Urinary bladder (tissue), 4 donors: ENCODE measurements around the gene TIMP3. TPM values are rescaled to one million over a fixed set of nuclear protein-coding genes. Genes with fewer than 3 reads are reported as not detected.

ENCODE experiments used
- DNase-seq: peaks from one replicate; pipeline ENCODE4 v3.0.0-alpha.2; 2015; ENCODE audit errors: extremely low spot score
- H3K27ac ChIP-seq: one replicate; pipeline ENCODE4 v1.5.1; 2013; ENCODE audit warnings: low read depth, mild to moderate bottlenecking, moderate library complexity
- H3K36me3 ChIP-seq: one replicate; pipeline ENCODE4 v1.6.1; 2013; ENCODE audit warnings: mild to moderate bottlenecking, moderate library complexity; ENCODE audit not compliant: insufficient read depth
- H3K4me1 ChIP-seq: one replicate; pipeline ENCODE4 v1.6.1; 2013; ENCODE audit warnings: mild to moderate bottlenecking, moderate library complexity; ENCODE audit not compliant: insufficient read depth
- H3K4me3 ChIP-seq: one replicate; pipeline ENCODE4 v1.5.1; 2013; ENCODE audit warnings: low read depth, low read length
- WGBS: extraction: QIAGEN DNeasy Blood & Tissue Kit; methylation state at CpG from one replicate; pipeline ENCODE4 v1.1.7; 2013; 5-methylcytosine and 5-hydroxymethylcytosine counted together
- polyA plus RNA-seq: library from polyadenylated mRNA; stranded (reverse); fragments of 200-250 nt; gene quantifications from one replicate; pipeline ENCODE4 v1.2.3, GENCODE V29; 2013
- total RNA-seq: library from RNA; depleted of rRNA; stranded (reverse); fragments of >200 nt; gene quantifications from one replicate; pipeline ENCODE4 v1.2.3, GENCODE V29; 2014
- donor health status: healthy with polysubstance abuse.
- donor health status: healthy.

Gene TIMP3
- total and polyA plus RNA-seq, 2 donors, result 212 to 217 TPM

GRCh38 chr22:32771756-32772155 lies 29.7 kb upstream of the TIMP3 start:
- H3K4me3 ChIP-seq, result no peak overlapping the region
- H3K27ac ChIP-seq, result no peak overlapping the region
- no peak for DNase-seq
- WGBS, result 49% methylated on average over 4 of the region's 4 CpGs
- no peaks in the 10 kb centered on the region for H3K36me3 ChIP-seq
- H3K4me1 ChIP-seq, result no peaks in the 10 kb centered on the region

GRCh38 chr22:32775957-32776356 lies 25.5 kb upstream of the TIMP3 start:
- H3K36me3 ChIP-seq, result no peaks in the 10 kb centered on the region
- 78% methylated on average over 6 of the region's 6 CpGs for WGBS
- H3K27ac ChIP-seq, result no peak overlapping the region
- DNase-seq, result no peak
- no peaks in the 10 kb centered on the region for H3K4me1 ChIP-seq
- H3K4me3 ChIP-seq, result no peak overlapping the region

GRCh38 chr22:32776397-32776796 lies 25.1 kb upstream of the TIMP3 start:
- Histone ChIP-seq H3K4me3 (no peak overlapping the region), H3K27ac (no peak overlapping the region), H3K36me3 (no peaks in the 10 kb centered on the region), H3K4me1 (no peaks in the 10 kb centered on the region)
- WGBS, result 94% methylated on average over 4 of the region's 4 CpGs
- DNase-seq, result no peak

GRCh38 chr22:32776802-32777201 lies 24.7 kb upstream of the TIMP3 start:
- no peaks in the 10 kb centered on the region for H3K36me3 ChIP-seq
- no peaks in the 10 kb centered on the region for H3K4me1 ChIP-seq
- no peak overlapping the region for H3K27ac ChIP-seq
- H3K4me3 ChIP-seq, result no peak overlapping the region
- DNase-seq, result no peak
- 76% methylated on average over 7 of the region's 7 CpGs for WGBS

- DNase-seq, result no peak
- no peaks in the 10 kb centered on the region for H3K36me3 ChIP-seq
- no peak overlapping the region for H3K27ac ChIP-seq
- no peak overlapping the region for H3K4me3 ChIP-seq
- H3K4me1 ChIP-seq, result no peaks in the 10 kb centered on the region
- WGBS, result 82% methylated on average over 4 of the region's 4 CpGs
Measured at GRCh38 chr22:32777987-32778386, 23.5 kb upstream of the TIMP3 start.

GRCh38 chr22:32780726-32781310 lies 20.7 kb upstream of the TIMP3 start:
- Histone ChIP-seq H3K36me3 (no peaks in the 10 kb centered on the region), H3K27ac (no peak overlapping the region), H3K4me3 (no peak overlapping the region), H3K4me1 (no peaks in the 10 kb centered on the region)
- WGBS, result 95% methylated on average over 2 of the region's 2 CpGs
- no peak for DNase-seq

- Histone ChIP-seq H3K27ac (no peak overlapping the region), H3K4me3 (no peak overlapping the region), H3K36me3 (no peaks in the 10 kb centered on the region), H3K4me1 (no peaks in the 10 kb centered on the region)
- no peak for DNase-seq
- 79% methylated on average over 1 of the region's 1 CpG for WGBS
Measured at GRCh38 chr22:32781695-32782094, 19.8 kb upstream of the TIMP3 start.

GRCh38 chr22:32785321-32786026 lies 16.0 kb upstream of the TIMP3 start:
- no peak overlapping the region for H3K27ac ChIP-seq
- H3K4me3 ChIP-seq, result no peak overlapping the region
- H3K4me1 ChIP-seq, result no peaks in the 10 kb centered on the region
- H3K36me3 ChIP-seq, result no peaks in the 10 kb centered on the region
- no peak for DNase-seq
- WGBS, result 83% methylated on average over 5 of the region's 5 CpGs

- no peak overlapping the region for H3K27ac ChIP-seq
Measured at GRCh38 chr22:32786027-32786418, 15.5 kb upstream of the TIMP3 start.

GRCh38 chr22:32788904-32789624 lies 12.4 kb upstream of the TIMP3 start:
- Histone ChIP-seq H3K27ac (no peak overlapping the region), H3K4me3 (no peak overlapping the region), H3K4me1 (no peaks in the 10 kb centered on the region), H3K36me3 (no peaks in the 10 kb centered on the region)
- DNase-seq, result no peak
- 44% methylated on average over 6 of the region's 6 CpGs for WGBS

More at GRCh38 chr22:32786027-32786418, 15.5 kb upstream of the TIMP3 start:
- no peaks in the 10 kb centered on the region for H3K4me1 ChIP-seq
- WGBS, result 93% methylated on average over 2 of the region's 2 CpGs
- DNase-seq, result no peak
- no peak overlapping the region for H3K4me3 ChIP-seq
- H3K36me3 ChIP-seq, result no peaks in the 10 kb centered on the region

- no peak for DNase-seq
- WGBS, result 93% methylated on average over 9 of the region's 9 CpGs
- Histone ChIP-seq H3K4me1 (no peaks in the 10 kb centered on the region), H3K27ac (no peak overlapping the region), H3K36me3 (no peaks in the 10 kb centered on the region), H3K4me3 (no peak overlapping the region)
Measured at GRCh38 chr22:32789797-32790620, 11.5 kb upstream of the TIMP3 start.

GRCh38 chr22:32791056-32791455 lies 10.4 kb upstream of the TIMP3 start:
- H3K36me3 ChIP-seq, result no peaks in the 10 kb centered on the region
- DNase-seq, result no peak
- H3K27ac ChIP-seq, result no peak overlapping the region
- no peak overlapping the region for H3K4me3 ChIP-seq
- no peaks in the 10 kb centered on the region for H3K4me1 ChIP-seq
- WGBS, result 93% methylated on average over 6 of the region's 6 CpGs

- Histone ChIP-seq H3K27ac (no peak overlapping the region), H3K36me3 (no peaks in the 10 kb centered on the region), H3K4me3 (no peak overlapping the region), H3K4me1 (no peaks in the 10 kb centered on the region)
- 93% methylated on average over 7 of the region's 7 CpGs for WGBS
- no peak for DNase-seq
Measured at GRCh38 chr22:32791485-32791884, 10.0 kb upstream of the TIMP3 start.
